DND-41 (cell line): ENCODE data around the gene SYT1.

Experiments
- ATAC-seq: fragments of 200-7000 bp; cut with Tn5 transposase; 3 replicates; pipeline ENCODE4 v1.9.1; 2021; ENCODE audit warnings: low read depth; ENCODE audit not compliant: insufficient read depth
- DNase-seq: peaks from one replicate; pipeline ENCODE4 v3.0.0-alpha.2; 2020
- H2AFZ ChIP-seq: 2 replicates; pipeline ENCODE4 v1.6.0; 2012; ENCODE audit warnings: low read depth, low read length
- H3K27ac ChIP-seq: 2 replicates; pipeline ENCODE4 v1.5.1; 2012; ENCODE audit warnings: low read length, inconsistent platforms
- H3K27me3 ChIP-seq: fragments of 200-600 bp; sonication (generic); 2 replicates; pipeline ENCODE4 v1.6.0; 2012; ENCODE audit warnings: low read length, mild to moderate bottlenecking, inconsistent platforms; ENCODE audit not compliant: insufficient read depth, poor library complexity
- H3K36me3 ChIP-seq: 2 replicates; pipeline ENCODE4 v1.5.1; 2012; ENCODE audit warnings: low read length, inconsistent platforms; ENCODE audit not compliant: insufficient read depth
- H3K4me1 ChIP-seq: 2 replicates; pipeline ENCODE4 v1.5.1; 2012; ENCODE audit warnings: mild to moderate bottlenecking, low read length; ENCODE audit not compliant: insufficient read depth
- H3K4me2 ChIP-seq: 2 replicates; pipeline ENCODE4 v1.6.0; 2012; ENCODE audit warnings: mild to moderate bottlenecking, moderate library complexity, low read length, inconsistent platforms; ENCODE audit not compliant: insufficient read depth
- H3K4me3 ChIP-seq, 2 experiments: fragments of 200-600 bp in 1 of 2; shearing (Covaris generic) in 1 of 2; 2 replicates each; pipeline ENCODE4 v1.5.1; 2012 to 2016; ENCODE audit warnings: inconsistent platforms in 2 of 2, low read length in 2 of 2, mild to moderate bottlenecking in 2 of 2, low read depth in 1 of 2, moderate library complexity in 1 of 2
- H3K79me2 ChIP-seq: 2 replicates; pipeline ENCODE4 v1.6.0; 2012; ENCODE audit warnings: low read length, inconsistent platforms; ENCODE audit not compliant: insufficient read depth
- H3K9ac ChIP-seq: 2 replicates; pipeline ENCODE4 v1.6.0; 2012; ENCODE audit warnings: low read depth, mild to moderate bottlenecking, inconsistent platforms, low read length, moderate library complexity
- H3K9me3 ChIP-seq: 2 replicates; pipeline ENCODE4 v1.5.1; 2012; ENCODE audit warnings: low read length, moderate library complexity, mild to moderate bottlenecking, inconsistent platforms; ENCODE audit not compliant: insufficient read depth, severe bottlenecking
- H4K20me1 ChIP-seq: 2 replicates; pipeline ENCODE4 v1.6.0; 2012; ENCODE audit warnings: low read length; ENCODE audit not compliant: insufficient read depth
- CTCF ChIP-seq: IDR thresholded peaks from 2 replicates; pipeline ENCODE4 v1.5.1; 2012; ENCODE audit warnings: borderline replicate concordance, low read length, moderate library complexity, mild to moderate bottlenecking; ENCODE audit not compliant: poor library complexity, severe bottlenecking; ENCODE audit errors: extremely low read depth
- EZH2 ChIP-seq: IDR thresholded peaks from 3 replicates; pipeline ENCODE4 v1.6.1; 2012; ENCODE audit warnings: borderline replicate concordance, low read depth, mild to moderate bottlenecking, moderate library complexity, low read length, inconsistent platforms; ENCODE audit not compliant: severe bottlenecking

SYT1 gene

GRCh38 chr12:79454338-79454843 lies 589.8 kb downstream of the SYT1 start:
- Histone ChIP-seq H3K4me1 (no peaks in the 10 kb centered on the region), H3K9ac (no peak overlapping the region), H3K4me3 (no peak overlapping the region), H3K36me3 (no peaks in the 10 kb centered on the region), H3K9me3 (no peaks in the 10 kb centered on the region), H3K4me2 (no peak overlapping the region), H3K79me2 (no peaks in the 10 kb centered on the region), H2AFZ (no peak overlapping the region), H3K27ac (no peak overlapping the region), H4K20me1 (no peaks in the 10 kb centered on the region), H3K27me3 (no peaks in the 10 kb centered on the region)
- no peak for DNase-seq
- ATAC-seq: no peak
- no peak for TF ChIP-seq CTCF
- TF ChIP-seq EZH2: no peak

- no peak overlapping the region for H3K27ac ChIP-seq
- no peaks in the 10 kb centered on the region for H3K79me2 ChIP-seq
- H4K20me1 ChIP-seq: no peaks in the 10 kb centered on the region
- no peaks in the 10 kb centered on the region for H3K27me3 ChIP-seq
- no peak overlapping the region for H3K4me3 ChIP-seq
- H3K4me1 ChIP-seq: no peaks in the 10 kb centered on the region
- H3K9me3 ChIP-seq: no peaks in the 10 kb centered on the region
- ATAC-seq (no peak), DNase-seq (no peak)
- H3K4me2 ChIP-seq: no peak overlapping the region
- H3K9ac ChIP-seq: no peak overlapping the region
- no peaks in the 10 kb centered on the region for H3K36me3 ChIP-seq
- no peak overlapping the region for H2AFZ ChIP-seq
- TF ChIP-seq EZH2: no peak
Measured at GRCh38 chr12:79455286-79455685, 590.7 kb downstream of the SYT1 start.

GRCh38 chr12:79482323-79482722 lies 617.7 kb downstream of the SYT1 start:
- H3K27ac ChIP-seq: no peak overlapping the region
- no peak overlapping the region for H2AFZ ChIP-seq

GRCh38 chr12:79482921-79483320 lies 618.3 kb downstream of the SYT1 start:
- Histone ChIP-seq H3K9me3 (no peaks in the 10 kb centered on the region), H3K79me2 (no peaks in the 10 kb centered on the region), H3K4me3 (no peak overlapping the region), H3K36me3 (no peaks in the 10 kb centered on the region), H3K27me3 (no peaks in the 10 kb centered on the region), H3K9ac (no peak overlapping the region), H3K4me1 (no peaks in the 10 kb centered on the region), H3K4me2 (no peak overlapping the region), H2AFZ (no peak overlapping the region), H4K20me1 (no peaks in the 10 kb centered on the region), H3K27ac (no peak overlapping the region)
- ATAC-seq (no peak), DNase-seq (no peak)
- no peak for TF ChIP-seq EZH2
- TF ChIP-seq CTCF: no peak

More at GRCh38 chr12:79482323-79482722, 617.7 kb downstream of the SYT1 start:
- Histone ChIP-seq H3K9me3 (no peaks in the 10 kb centered on the region), H3K4me3 (no peak overlapping the region), H3K36me3 (no peaks in the 10 kb centered on the region), H3K9ac (no peak overlapping the region), H3K4me1 (no peaks in the 10 kb centered on the region), H3K79me2 (no peaks in the 10 kb centered on the region), H3K4me2 (no peak overlapping the region), H3K27me3 (no peaks in the 10 kb centered on the region), H4K20me1 (no peaks in the 10 kb centered on the region)
- no peak for TF ChIP-seq CTCF
- TF ChIP-seq EZH2: no peak
- ATAC-seq: no peak
- no peak for DNase-seq
